Cardiac muscle cell (in vitro differentiated cells and primary cell): Measurements from ENCODE around the gene EDARADD. TPM values are rescaled to one million over a fixed set of nuclear protein-coding genes. Genes with fewer than 3 reads are reported as not detected.

Experiments
- DNase-seq, 2 donors: peaks; one replicate each; pipeline versions ENCODE4 v3.0.0 to v3.0.0-alpha.2; 2010 to 2017; ENCODE audit warnings: low read depth in 1 of 2, low spot score in 1 of 2
- H3K27ac ChIP-seq: fragments of 200-600 bp; sonication (generic); 2 replicates; pipeline ENCODE4 v1.5.1; 2016
- H3K27me3 ChIP-seq: fragments of 200-600 bp; sonication (generic); 2 replicates; pipeline ENCODE4 v1.6.0; 2016; ENCODE audit warnings: control low read depth
- H3K36me3 ChIP-seq: fragments of 200-600 bp; sonication (generic); 2 replicates; pipeline ENCODE4 v1.5.1; 2016; ENCODE audit warnings: control low read depth
- H3K4me1 ChIP-seq: fragments of 200-600 bp; sonication (generic); 2 replicates; pipeline ENCODE4 v1.8.1; 2017; ENCODE audit warnings: low read depth, mild to moderate bottlenecking, mixed run types
- H3K4me3 ChIP-seq: fragments of 200-600 bp; sonication (generic); 2 replicates; pipeline ENCODE4 v1.5.1; 2016; ENCODE audit warnings: mild to moderate bottlenecking
- H3K9me3 ChIP-seq: fragments of 200-600 bp; sonication (generic); 2 replicates; pipeline ENCODE4 v1.5.1; 2017; ENCODE audit warnings: low read depth, mild to moderate bottlenecking, control low read depth
- CTCF ChIP-seq: IDR thresholded peaks from 2 replicates; pipeline ENCODE4 v1.5.1; 2012; ENCODE audit warnings: low read depth, mild to moderate bottlenecking, low read length
- polyA plus RNA-seq: library from polyadenylated mRNA; unstranded; fragments of >200 nt; fragmentation: Nextera tagmentation; extraction: Ambion mirVana; gene quantifications from 2 replicates; pipeline ENCODE4 v1.2.1, GENCODE V29; 2016
- total RNA-seq: library from RNA; depleted of rRNA; stranded (reverse); fragments of >200 nt; gene quantifications from 2 replicates; pipeline ENCODE4 v1.2.3, GENCODE V29; 2016

The EDARADD gene
- total and polyA plus RNA-seq, 2 experiments from 2014 or later, result 0.24 to 0.77 TPM

DNA sequence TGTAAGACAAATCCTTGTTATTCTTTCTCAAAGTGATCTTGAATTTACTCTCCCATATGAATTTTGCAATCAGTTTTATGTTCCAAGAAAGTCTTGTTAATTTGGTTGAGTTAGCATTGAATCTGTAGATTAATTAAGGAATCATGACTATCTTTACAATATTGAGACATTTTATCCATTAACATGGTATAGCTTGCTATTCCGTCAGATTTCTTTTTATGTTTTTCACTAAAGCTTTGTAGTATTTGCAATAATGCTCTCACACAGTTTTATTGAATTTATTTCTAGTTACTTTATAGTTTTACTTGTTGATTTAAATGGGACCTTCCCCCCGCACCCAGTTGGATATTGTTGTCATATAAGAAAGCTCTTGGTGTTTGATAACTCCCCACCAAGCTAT lies 5.8 kb upstream of the EDARADD start:
- no peak overlapping the region for H3K4me3 ChIP-seq
- no peaks in the 10 kb centered on the region for H3K9me3 ChIP-seq
- no peaks in the 10 kb centered on the region for H3K4me1 ChIP-seq
- H3K27ac ChIP-seq, result no peak overlapping the region
- no peaks in the 10 kb centered on the region for H3K36me3 ChIP-seq
- TF ChIP-seq CTCF, result no peak
- DNase-seq, result no peak
- H3K27me3 ChIP-seq, result no peaks in the 10 kb centered on the region

- Histone ChIP-seq H3K36me3 (no peaks in the 10 kb centered on the region), H3K27me3 (peaks cover 9% of the 10 kb centered on the region), H3K27ac (no peak overlapping the region), H3K9me3 (no peaks in the 10 kb centered on the region), H3K4me3 (no peak overlapping the region), H3K4me1 (no peaks in the 10 kb centered on the region)
- DNase-seq, result no peak
- no peak for TF ChIP-seq CTCF
Observed at GRCh38 chr1:236389253-236389652, 4.8 kb upstream of the EDARADD start.

DNA sequence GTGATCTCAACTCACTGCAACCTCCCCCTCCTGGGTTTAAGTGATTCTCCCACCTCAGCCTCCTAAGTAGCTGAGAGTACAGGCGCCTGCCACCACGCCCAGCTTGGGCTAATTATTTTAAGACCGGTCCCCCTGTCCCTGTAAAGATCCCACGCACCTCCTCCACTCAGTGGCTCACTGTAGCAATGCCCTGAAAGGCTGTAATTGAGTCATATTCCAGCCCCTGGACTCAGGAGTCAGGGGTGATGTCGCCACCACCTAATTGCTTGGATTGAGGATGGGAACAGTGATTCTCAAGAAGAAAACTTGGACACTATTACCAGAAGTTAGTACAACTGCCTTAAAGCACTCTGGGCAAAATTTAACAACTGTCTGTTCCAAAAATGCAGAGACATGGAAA lies 3.1 kb upstream of the EDARADD start:
- peaks cover 26% of the 10 kb centered on the region for H3K27me3 ChIP-seq
- H3K4me3 ChIP-seq, result no peak overlapping the region
- TF ChIP-seq CTCF, result no peak
- no peak for DNase-seq
- H3K36me3 ChIP-seq, result no peaks in the 10 kb centered on the region
- H3K9me3 ChIP-seq, result no peaks in the 10 kb centered on the region
- H3K27ac ChIP-seq, result no peak overlapping the region
- no peaks in the 10 kb centered on the region for H3K4me1 ChIP-seq

- Histone ChIP-seq H3K4me3 (no peak overlapping the region), H3K4me1 (no peaks in the 10 kb centered on the region), H3K36me3 (no peaks in the 10 kb centered on the region), H3K9me3 (no peaks in the 10 kb centered on the region), H3K27me3 (peaks cover 38% of the 10 kb centered on the region), H3K27ac (no peak overlapping the region)
- DNase-seq, result no peak
- no peak for TF ChIP-seq CTCF
Observed at GRCh38 chr1:236392182-236392581, 1.9 kb upstream of the EDARADD start.

GRCh38 chr1:236394879-236395229 lies 768 bp downstream of the EDARADD start:
- no peak overlapping the region for H3K27ac ChIP-seq
- H3K4me3 ChIP-seq, result peak overlapping the region; percentile 70
- H3K27me3 ChIP-seq, result peaks cover 45% of the 10 kb centered on the region
- no peaks in the 10 kb centered on the region for H3K36me3 ChIP-seq
- peak in 1 of 2 donors; percentile 27 for DNase-seq
- no peaks in the 10 kb centered on the region for H3K4me1 ChIP-seq
- no peak for TF ChIP-seq CTCF
- H3K9me3 ChIP-seq, result no peaks in the 10 kb centered on the region

- peak; percentile 34 to 51 for DNase-seq
- Histone ChIP-seq H3K4me1 (peaks cover 4% of the 10 kb centered on the region), H3K27ac (no peak overlapping the region), H3K36me3 (no peaks in the 10 kb centered on the region), H3K4me3 (peak overlapping the region; percentile 70), H3K27me3 (peaks cover 45% of the 10 kb centered on the region), H3K9me3 (no peaks in the 10 kb centered on the region)
- no peak for TF ChIP-seq CTCF
Observed at GRCh38 chr1:236395230-236395946, 1.3 kb downstream of the EDARADD start.
